Aorta (tissue), 5 donors: ENCODE results near the gene CALHM6. TPM values are rescaled to one million over a fixed set of nuclear protein-coding genes. Genes with fewer than 3 reads are reported as not detected.
"Not testable (repeated sequence)": the region's sequence is repeated elsewhere in the genome, so short reads cannot be mapped to it uniquely, and the experiment has no call there.

ENCODE experiments used
- ATAC-seq: fragments of 200-7000 bp; cut with Tn5 transposase; one replicate; pipeline ENCODE4 v1.9.1; 2022; ENCODE audit warnings: moderate library complexity; ENCODE audit not compliant: low FRiP score
- DNase-seq, 2 donors: peaks; one replicate each; pipeline ENCODE4 v3.0.0-alpha.2; 2020
- H3K27ac ChIP-seq, 2 donors: one replicate each; pipeline ENCODE4 v1.5.1; 2013; ENCODE audit warnings: low read length in 2 of 2, mild to moderate bottlenecking in 2 of 2, moderate library complexity in 2 of 2, control low read depth in 1 of 2, inconsistent platforms in 1 of 2, low read depth in 1 of 2
- H3K27me3 ChIP-seq, 2 donors: one replicate each; pipeline ENCODE4 v1.6.1; 2013; ENCODE audit warnings: control low read depth in 1 of 2, low read length in 1 of 2, mild to moderate bottlenecking in 1 of 2, moderate library complexity in 1 of 2; ENCODE audit not compliant: insufficient read depth in 2 of 2, control insufficient read depth in 1 of 2
- H3K36me3 ChIP-seq, 2 donors: one replicate each; pipeline ENCODE4 v1.6.1; 2013; ENCODE audit warnings: control low read depth in 1 of 2, low read length in 1 of 2, mild to moderate bottlenecking in 1 of 2; ENCODE audit not compliant: insufficient read depth in 2 of 2, control insufficient read depth in 1 of 2
- H3K4me1 ChIP-seq, 2 donors: one replicate each; pipeline ENCODE4 v1.6.1; 2013; ENCODE audit warnings: low read length in 2 of 2, control low read depth in 1 of 2, mild to moderate bottlenecking in 1 of 2, moderate library complexity in 1 of 2; ENCODE audit not compliant: insufficient read depth in 2 of 2, control insufficient read depth in 1 of 2
- H3K4me3 ChIP-seq, 2 donors: one replicate each; pipeline ENCODE4 v1.5.1; 2013; ENCODE audit warnings: low read length in 2 of 2, control low read depth in 1 of 2, mild to moderate bottlenecking in 1 of 2
- H3K9me3 ChIP-seq: one replicate; pipeline ENCODE4 v1.6.1; 2013; ENCODE audit warnings: mild to moderate bottlenecking, low read length; ENCODE audit not compliant: control insufficient read depth
- WGBS, 2 donors: extraction: QIAGEN DNeasy Blood & Tissue Kit; methylation state at CpG; one replicate each; pipeline ENCODE4 v1.1.7; 2013; 5-methylcytosine and 5-hydroxymethylcytosine counted together
- intact Hi-C, 2 donors: fragments of 100-400 bp; cut with DNase I; formaldehyde crosslinking; loops; one replicate each; pipeline versions ENCODE4 v1.14.2 to v1.15.0; 2022
- polyA plus RNA-seq, 2 donors: library from polyadenylated mRNA; stranded (reverse); fragments of 200-250 nt; gene quantifications; one replicate each; pipeline ENCODE4 v1.2.3, GENCODE V29; 2013
- total RNA-seq, 2 donors: library from RNA; stranded (reverse); fragmentation: NEBNext Ultra II Directional; extraction: Animal tissue kit (Norgen Biotek cat#: 25700); gene quantifications; one replicate each; pipeline ENCODE4 v1.2.1, GENCODE V29; 2021
- donor health status: healthy with polysubstance abuse.
- donor health status: Bipolar disorder and iron deficiency.
- donor health status: DM: no; HTN: no; CAD: no.
- donor health status: DM: no; HTN: no; CAD: no.
- donor health status: DM: yes; HTN: yes; CAD: no.

CALHM6 gene
- total and polyA plus RNA-seq, 4 donors: 0.82 to 18.7 (median 3.8) TPM

DNA sequence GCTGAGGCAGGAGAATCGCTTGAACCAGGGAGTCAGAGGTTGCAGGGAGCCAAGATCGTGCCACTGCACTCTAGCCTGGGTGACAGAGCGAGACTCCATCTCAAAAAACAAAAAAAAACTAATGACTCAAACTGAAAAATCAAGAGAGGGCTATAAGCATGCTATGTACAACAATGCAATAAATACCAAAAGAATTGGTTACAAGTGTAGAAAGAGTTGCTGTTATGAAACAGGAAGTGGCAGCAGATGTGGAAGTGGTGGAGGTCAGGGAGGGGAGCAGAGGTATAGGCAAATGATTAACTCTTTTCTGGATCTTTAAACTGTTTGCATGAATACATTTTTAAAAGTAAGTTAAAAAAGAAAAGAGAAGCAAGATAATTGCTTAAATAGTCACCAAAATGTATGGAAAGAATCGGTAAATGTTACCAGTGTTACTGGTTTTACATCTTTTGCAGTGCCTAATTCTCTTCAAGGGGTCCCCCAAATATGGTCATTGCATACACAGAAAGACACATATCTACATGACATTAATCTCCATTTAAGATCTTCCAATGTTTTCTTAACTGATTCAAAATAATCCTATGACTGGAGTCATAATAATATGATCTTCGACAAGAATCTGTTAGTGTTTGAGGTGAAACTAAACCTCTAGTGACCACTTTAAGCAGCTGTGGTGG, 15.0 kb downstream of the CALHM6 start:
- Histone ChIP-seq H3K4me3 (no peak overlapping the region), H3K27me3 (no peaks in the 10 kb centered on the region), H3K27ac (no peak overlapping the region), H3K9me3 (no peaks in the 10 kb centered on the region), H3K36me3 (no peaks in the 10 kb centered on the region), H3K4me1 (no peaks in the 10 kb centered on the region)
- DNase-seq (no peak), ATAC-seq (no peak)
- intact Hi-C loops: no loop called here
- WGBS, 2 donors: 74 to 77% methylated on average over 5 of the region's 5 CpGs

DNA sequence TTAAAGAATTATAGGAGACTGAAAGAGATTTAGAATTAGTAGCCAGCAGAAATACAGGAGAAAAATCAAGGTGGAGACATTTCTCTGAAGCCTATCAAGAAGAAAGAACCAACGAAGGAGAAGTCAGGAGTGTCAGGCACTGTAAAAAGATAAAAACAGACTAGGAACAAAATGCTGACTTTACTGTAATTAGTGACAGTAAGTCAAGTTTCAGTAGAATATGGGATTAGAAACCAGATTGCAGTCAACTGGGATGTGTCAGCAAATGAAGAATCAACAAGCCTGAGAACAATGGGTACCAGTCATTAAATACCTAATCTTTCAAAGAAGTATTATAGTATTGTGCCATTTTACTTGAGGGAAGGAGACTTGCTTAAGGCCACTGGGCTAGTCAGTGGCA, 21.6 kb downstream of the CALHM6 start:
- DNase-seq: no peak
- no peaks in the 10 kb centered on the region for H3K4me1 ChIP-seq
- ATAC-seq: no peak
- no peaks in the 10 kb centered on the region for H3K36me3 ChIP-seq
- 78 to 86% methylated on average over 1 of the region's 1 CpG for WGBS, 2 donors
- H3K27ac ChIP-seq: no peak overlapping the region
- intact Hi-C loops: no loop called here
- H3K27me3 ChIP-seq: no peaks in the 10 kb centered on the region
- H3K9me3 ChIP-seq: no peaks in the 10 kb centered on the region
- no peak overlapping the region for H3K4me3 ChIP-seq

DNA sequence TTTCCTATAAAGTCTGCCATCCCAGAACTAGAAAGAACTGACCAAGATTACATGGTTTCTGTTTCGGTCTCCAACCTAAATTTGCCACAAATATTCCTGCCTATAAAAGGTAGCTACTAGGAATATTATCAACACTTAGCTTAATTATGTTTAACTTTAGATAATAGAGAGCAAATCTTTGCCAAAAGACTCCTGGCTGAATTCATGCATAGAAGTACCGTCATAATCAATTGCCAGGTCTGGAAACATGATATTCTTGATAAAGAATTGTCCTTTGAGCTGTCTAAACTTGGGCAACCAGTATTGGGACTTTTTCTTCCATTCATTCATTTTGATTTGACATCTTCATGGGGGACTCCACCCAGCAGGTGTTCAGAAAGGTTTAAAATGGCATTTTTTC, 22.4 kb downstream of the CALHM6 start:
- no peaks in the 10 kb centered on the region for H3K27me3 ChIP-seq
- no peak overlapping the region for H3K27ac ChIP-seq
- no peak for DNase-seq
- H3K4me1 ChIP-seq: no peaks in the 10 kb centered on the region
- no peaks in the 10 kb centered on the region for H3K36me3 ChIP-seq
- intact Hi-C loops: no loop called here
- no peak for ATAC-seq
- WGBS, 2 donors: 83% methylated on average over 2 of the region's 2 CpGs
- no peak overlapping the region for H3K4me3 ChIP-seq
- no peaks in the 10 kb centered on the region for H3K9me3 ChIP-seq

DNA sequence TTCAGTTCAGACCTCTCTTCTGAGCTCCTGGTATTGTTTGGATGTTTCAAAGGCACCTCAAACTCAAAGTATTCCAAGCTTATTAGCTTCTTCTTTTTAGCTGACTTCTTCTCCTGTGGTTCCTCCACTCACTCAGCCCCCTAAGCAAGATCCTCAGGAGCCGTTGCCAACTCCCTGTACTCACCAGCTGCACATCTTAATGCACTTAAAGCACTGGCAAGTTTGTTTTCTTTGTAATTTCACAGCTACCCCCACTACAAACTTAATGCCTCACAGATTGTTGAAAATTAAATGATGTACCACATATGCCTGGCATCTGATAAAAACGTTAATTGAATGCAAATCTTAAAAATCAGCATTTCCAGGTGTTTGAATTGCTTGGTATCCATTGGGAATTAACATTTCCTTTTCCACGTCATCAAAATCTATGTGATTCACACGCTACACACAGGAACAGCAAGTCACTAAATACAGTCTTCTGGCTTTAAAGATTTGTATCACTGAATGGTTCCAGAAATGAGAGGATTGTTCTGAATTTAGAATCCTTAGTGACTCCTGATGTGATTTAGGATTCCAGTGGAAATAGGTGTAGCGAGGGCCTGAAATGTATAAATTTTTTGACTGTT, 24.5 kb downstream of the CALHM6 start:
- Histone ChIP-seq H3K27me3 (no peaks in the 10 kb centered on the region), H3K27ac (no peak overlapping the region), H3K36me3 (no peaks in the 10 kb centered on the region), H3K9me3 (no peaks in the 10 kb centered on the region), H3K4me3 (no peak overlapping the region), H3K4me1 (no peaks in the 10 kb centered on the region)
- 58 to 59% methylated on average over 5 of the region's 5 CpGs for WGBS, 2 donors
- DNase-seq (no peak), ATAC-seq (no peak)
- intact Hi-C loops: no loop called here

DNA sequence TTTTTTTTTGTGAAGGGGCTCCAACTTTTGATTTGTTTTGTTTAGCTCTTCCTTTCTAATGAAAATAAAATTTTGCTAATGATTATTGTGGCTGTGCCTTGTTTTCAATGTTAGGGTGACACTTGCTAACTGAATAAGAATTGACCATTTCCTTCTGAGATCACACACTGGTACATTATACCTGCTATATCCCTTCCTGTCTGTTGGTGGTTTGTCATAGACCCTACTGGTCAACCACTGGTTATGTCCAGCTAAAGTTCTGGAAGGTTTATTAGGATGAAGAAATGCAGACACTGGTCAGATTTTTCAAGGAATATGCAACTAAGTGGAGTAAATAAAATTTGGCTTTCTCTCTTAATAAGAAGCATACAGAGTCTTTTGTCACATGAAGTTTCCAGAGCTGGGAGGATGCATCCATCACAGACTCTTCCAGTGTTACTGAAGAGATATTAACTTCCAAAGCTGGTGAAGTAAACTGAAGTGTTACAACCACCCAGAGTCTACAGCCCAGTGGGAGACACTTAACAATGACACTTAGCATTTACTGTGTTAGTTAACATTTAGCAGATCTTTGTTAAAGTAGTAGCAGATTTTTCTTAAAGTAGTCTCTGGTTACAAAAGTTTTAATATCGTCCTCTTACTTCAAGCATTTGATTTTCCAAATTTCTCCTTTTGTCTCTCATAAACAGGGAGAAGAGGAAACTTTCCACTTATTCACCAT, 30.6 kb downstream of the CALHM6 start:
- intact Hi-C loops: no loop called here
- no peak for ATAC-seq
- WGBS, 2 donors: 88 to 89% methylated on average over 1 of the region's 1 CpG

DNA sequence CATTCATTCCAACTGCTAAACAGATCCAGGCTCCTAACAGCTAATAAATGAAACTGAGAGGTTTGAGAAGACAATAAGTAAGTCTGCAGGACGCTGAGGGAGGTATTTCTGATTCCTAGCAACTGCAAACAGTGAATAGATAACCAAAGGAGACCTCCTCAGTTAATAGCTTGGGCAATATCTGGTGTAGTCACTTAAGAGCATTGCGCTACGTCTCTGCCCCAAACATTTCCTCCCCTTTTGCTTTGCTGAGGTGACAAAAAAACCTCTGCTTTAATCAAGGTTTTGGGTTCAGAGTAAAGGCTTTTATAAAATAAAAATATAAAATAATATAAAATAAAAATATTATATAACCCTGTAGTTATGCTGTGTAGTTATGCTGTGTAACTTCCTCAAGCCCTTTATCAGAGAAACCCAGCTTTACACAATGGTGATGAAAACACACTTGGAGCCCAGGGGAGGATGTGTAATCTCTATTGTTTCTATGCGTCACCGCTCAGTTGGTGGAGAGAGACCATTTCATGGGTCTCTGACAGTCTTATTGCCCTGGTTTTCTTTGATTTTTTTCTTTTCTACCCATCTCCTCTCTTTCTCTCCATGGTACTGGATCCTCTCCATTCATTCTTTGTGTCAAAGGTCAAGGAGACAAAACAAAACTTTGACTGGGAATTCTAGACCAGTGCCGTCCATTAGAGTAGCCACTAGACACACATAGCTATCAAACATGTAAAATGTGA, 31.3 kb downstream of the CALHM6 start:
- Histone ChIP-seq H3K36me3 (no peaks in the 10 kb centered on the region), H3K27me3 (no peaks in the 10 kb centered on the region), H3K4me3 (no peak overlapping the region), H3K27ac (no peak overlapping the region), H3K9me3 (no peaks in the 10 kb centered on the region), H3K4me1 (no peaks in the 10 kb centered on the region)
- DNase-seq (no peak), ATAC-seq (no peak)
- intact Hi-C loops: no loop called here
- 70 to 80% methylated on average over 6 of the region's 6 CpGs for WGBS, 2 donors

More for the DNA sequence above, 30.6 kb downstream of the CALHM6 start:
- DNase-seq: no peak
- no peak overlapping the region for H3K4me3 ChIP-seq
- H3K27me3 ChIP-seq: no peaks in the 10 kb centered on the region
- no peaks in the 10 kb centered on the region for H3K9me3 ChIP-seq
- H3K4me1 ChIP-seq: no peaks in the 10 kb centered on the region
- H3K27ac ChIP-seq: no peak overlapping the region
- H3K36me3 ChIP-seq: no peaks in the 10 kb centered on the region

DNA sequence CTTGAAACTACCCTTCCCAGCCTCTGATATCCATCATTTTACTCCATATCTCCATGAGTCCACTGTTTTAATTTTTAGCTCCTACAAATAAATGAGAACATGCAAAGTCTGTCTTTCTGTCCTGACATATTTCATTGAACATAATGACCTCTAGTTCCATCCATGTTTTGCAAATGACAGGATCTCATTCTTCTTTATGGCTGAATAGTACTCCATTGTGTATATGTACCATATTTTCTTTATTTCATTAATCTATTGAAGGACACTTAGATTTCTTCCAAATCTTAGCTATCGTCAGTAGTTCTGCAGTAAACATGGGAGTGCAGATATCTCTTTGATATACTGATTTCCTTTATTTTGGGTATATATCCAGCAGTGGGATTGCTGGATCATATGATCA, 34.0 kb downstream of the CALHM6 start:
- 95 to 100% methylated on average over 1 of the region's 1 CpG for WGBS, 2 donors
- ATAC-seq, H3K4me3 ChIP-seq, DNase-seq, H3K4me1 ChIP-seq, H3K9me3 ChIP-seq, H3K27me3 ChIP-seq, H3K36me3 ChIP-seq, intact Hi-C loops, H3K27ac ChIP-seq: not testable (repeated sequence)

DNA sequence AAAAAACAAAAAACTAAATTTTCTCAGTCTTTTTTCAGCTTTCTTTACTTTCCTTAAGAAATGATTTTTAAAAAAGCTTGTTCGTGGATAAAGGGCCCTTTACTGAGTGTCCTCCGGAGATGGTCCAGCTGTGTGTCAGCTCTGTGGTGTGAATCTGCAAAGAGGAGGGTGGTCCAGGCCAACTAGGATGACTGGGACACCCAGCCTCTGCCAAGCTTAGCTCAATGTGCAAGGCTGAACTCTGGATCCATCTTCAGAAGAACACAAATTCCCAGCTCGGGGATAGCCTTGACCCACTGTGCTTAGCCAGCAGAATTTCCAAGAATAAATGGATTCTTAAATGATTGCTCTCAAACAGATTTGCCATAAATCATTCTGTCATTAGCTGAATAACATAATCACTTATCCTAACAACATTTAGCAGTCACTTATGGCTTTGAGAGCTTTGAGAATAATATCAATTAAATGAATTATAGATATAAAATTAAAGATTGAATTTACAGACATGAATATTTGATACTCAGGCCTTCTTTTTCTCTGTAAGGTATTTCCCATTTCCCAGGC, 36.0 kb downstream of the CALHM6 start:
- no peak for ATAC-seq
- WGBS, 2 donors: 71 to 79% methylated on average over 3 of the region's 3 CpGs
- no peak overlapping the region for H3K27ac ChIP-seq

More for the DNA sequence above, 36.0 kb downstream of the CALHM6 start:
- Histone ChIP-seq H3K4me1 (no peaks in the 10 kb centered on the region), H3K36me3 (no peaks in the 10 kb centered on the region), H3K9me3 (no peaks in the 10 kb centered on the region), H3K27me3 (peaks cover 0 to 1% of the 10 kb centered on the region in 2 donors), H3K4me3 (no peak overlapping the region)
- intact Hi-C loops: no loop called here
- no peak for DNase-seq
